GM21515 (cell line): ENCODE data around the gene PHLDB1.
"Not testable (repeated sequence)": the region's sequence is repeated elsewhere in the genome, so short reads cannot be mapped to it uniquely, and the experiment has no call there.

Experiments
- ATAC-seq: cut with Tn5 transposase; IDR thresholded peaks from one replicate; pipeline ENCODE4 v1.9.1; 2021; ENCODE audit not compliant: unreplicated experiment

PHLDB1 gene

DNA sequence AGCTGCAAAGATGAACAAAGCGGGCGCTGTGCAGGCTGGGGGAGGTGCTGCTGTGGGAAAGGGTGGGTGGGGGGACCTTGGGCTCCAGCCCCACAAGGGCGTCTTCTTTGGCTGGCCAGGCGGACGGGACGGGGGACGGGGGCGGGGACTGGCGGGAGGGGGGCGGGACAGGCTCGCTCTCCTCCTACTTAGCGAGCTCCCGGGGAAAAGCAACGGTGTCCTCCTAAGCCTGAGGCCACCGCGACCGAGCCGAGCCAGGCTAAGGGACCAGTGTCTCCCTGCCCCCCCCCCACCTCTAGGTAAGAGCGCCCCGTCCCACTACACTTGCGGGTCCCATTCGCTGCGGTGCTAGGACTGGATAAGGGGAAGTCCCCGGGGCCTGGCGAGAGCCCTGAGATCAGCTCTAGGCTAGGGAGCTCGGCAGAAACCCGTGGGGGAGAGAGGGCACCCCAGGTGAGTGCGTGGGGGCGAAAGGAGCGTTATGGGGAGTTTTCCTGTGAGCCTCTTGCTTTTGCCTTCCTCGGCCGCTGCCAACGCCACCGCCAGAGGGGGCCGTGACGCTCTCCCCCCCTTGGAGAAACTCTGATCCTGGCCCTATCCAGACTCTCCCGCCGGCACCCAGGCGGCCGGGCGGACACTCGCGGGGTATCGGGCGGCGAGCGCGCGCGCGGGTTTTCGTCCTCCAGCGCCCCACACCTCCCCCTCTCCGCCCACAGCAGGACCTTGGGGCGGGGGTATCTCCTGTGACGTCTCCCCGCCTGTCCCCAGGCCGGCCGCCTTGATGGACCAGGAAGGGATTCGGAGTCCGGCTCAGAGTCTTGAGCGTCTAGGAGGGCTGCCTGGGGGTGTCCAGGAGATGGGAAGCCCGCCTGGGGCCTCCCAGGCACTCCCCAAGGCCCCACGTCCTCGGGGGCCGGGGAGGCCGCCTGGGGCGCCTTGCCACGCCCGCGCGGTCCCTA lies at the start of gene PHLDB1:
PHLDB1 (plus strand) TSS at position 215 of the 959 bp plus-strand sequence. CDS start 6,222 bp downstream, outside the sequence.
- no peak for ATAC-seq

DNA sequence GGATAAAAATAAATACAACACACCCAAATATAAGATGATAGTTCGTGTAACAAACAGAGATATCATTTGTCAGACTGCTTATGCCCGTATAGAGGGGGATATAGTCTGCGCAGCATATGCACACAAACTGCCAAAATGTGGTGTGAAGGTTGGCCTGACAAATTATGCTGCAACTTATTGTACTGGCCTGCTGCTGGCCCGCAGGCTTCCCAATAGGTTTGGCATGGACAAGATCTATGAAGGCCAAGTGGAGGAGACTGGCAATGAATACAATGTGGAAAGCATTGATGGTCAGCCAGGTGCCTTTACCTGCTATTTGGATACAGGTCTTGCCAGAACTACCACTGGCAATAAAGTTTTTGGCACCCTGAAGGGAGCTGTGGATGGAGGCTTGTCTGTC lies 46.6 kb upstream of the PHLDB1 start:
- ATAC-seq = no peak

DNA sequence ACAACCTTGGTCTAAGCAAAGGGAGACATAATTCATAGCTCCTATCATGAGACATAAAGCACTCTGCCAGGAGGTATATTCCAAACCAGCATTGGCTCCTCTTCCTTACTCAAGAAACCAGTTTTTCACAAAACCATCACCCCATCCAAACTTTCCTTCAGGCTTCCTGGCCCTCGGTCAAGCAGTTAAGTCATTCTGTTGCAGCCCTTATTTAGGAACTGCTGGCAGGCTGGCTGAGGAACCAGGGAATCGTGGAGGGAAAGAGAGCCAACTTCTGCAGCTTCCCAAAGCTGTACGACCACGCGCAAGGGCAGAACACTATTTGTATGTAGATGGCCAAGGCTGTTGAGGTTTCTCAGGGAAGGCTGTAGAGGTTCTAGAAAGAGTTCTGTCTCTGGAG lies 42.4 kb upstream of the PHLDB1 start:
- ATAC-seq = no peak

DNA sequence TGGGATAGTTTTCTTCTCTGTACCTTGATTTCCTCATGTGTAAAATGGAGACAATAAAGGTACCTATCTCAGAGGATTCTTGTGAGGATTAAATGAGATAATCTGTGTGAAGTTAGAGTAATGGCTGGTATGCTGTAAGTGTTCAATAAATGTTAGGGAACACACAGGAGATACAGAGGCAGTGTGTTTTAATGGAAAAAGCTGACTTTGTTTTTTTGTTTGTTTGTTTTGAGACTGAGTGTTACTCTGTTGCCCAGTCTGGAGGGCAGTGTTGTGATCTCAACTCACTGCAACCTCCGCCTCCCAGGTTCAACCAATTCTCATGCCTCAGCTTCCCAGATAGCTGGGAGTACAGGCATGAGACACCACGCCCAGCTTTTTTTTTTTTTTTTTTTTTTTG lies 37.7 kb upstream of the PHLDB1 start:
- ATAC-seq = no peak

DNA sequence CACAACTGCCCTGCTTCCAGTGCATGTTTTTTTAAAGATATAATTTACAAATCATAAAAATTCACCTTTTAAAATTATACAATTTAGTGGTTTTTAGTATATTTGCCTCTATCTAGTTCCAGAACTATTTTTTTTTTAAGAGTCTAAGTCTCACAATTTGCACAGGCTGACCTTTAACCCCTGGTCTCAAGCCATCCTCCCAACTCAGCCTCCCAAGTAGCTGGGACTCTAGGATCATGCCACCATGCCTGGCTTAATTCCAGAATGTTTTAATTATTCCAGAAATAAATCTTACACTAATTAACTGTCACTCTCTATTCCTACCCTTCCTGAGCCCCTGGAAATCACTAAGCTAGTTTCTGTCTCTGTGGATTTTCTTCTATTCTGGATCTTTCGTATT lies 36.6 kb upstream of the PHLDB1 start:
- no peak for ATAC-seq

DNA sequence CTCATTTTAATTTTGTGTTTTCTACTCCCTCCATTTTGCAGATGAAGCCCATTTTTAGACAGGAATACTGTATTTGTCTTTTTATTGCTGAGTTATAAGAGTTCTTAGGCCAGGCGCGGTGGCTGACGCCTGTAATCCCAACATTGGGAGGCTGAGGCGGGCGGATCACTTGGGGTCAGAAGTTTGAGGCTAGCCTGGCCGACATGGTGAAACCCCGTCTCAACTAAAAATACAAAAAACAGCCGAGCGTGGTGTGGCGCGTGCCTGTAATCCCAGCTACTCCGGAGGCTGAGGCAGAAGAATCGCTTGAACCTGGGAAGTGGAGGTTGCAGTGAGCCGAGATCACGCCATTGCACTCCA lies 35.7 kb upstream of the PHLDB1 start:
- not testable (repeated sequence) for ATAC-seq

DNA sequence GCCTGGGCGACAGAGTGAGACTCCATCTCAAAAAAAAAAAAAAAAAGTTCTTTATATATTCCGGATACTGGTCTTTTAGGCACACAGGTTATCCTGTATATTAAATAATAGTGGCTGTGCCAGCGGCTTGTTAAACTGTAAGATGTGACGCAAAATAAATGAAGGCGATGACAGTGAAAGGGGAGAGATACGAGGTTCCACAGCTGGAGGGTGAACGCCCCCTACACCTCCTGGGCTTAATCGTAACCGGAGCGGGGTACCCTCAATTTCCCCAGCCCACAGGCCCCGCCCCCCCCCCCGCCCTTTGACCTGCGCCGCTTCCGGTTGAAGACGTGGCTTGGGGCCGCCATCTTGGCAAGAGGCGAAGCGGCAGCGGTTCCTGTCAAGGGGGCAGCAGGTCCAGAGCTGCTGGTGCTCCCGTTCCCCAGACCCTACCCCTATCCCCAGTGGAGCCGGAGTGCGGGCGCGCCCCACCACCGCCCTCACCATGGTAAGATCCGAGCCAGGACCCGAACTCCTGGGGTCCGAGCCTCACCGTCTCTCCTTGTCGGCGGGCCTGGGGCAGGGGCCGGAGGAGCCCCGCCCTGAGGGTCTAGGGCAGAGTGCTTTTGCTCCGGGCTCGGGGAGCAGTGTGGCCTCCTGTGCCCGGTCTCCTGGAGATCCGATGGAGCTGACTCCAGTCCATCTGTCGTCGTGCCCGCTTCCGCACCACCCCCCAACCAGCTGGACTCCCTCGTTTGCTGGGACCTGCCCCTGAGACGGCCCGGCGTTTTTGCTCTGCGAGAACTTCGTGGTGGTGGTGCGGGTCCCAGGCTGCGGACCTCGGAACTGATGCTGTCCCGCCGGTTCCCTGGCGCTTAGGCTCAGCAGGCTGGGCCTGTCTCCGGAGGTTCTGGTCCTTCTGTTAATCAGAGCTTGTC lies 35.1 kb upstream of the PHLDB1 start, which contains the start of gene ARCN1:
ARCN1 (plus strand) TSS at position 349 of the 920 bp plus-strand sequence; CDS start at position 488, 139 bp downstream.
- ATAC-seq = peak; percentile 67

DNA sequence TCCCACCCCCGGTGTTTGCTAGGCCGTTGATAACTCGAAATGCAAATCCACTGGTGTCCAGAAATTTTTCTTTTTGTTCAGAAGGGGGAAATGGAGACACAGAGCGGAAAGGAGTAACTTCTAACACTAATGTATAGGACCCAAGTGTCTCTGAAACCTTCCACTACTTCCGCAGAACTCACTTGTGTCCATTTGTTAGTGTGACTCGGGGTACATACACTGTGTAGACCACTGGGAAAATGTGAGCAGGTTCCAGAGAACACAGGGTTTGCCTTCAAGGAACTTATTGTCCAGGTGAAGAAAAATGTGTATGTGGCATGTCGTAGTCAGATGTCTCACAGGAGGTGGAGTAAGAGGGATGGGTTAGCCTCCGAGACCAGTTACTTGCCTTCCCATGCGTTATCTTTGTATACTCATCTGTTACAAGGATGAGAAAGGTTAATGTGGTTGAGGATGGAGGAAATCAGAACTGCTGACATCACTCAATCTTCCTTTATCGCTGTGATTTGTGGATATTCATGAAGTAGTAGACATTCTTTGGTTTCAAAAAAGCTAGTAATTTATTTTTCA lies 34.3 kb upstream of the PHLDB1 start:
- peak; percentile 16 for ATAC-seq

DNA sequence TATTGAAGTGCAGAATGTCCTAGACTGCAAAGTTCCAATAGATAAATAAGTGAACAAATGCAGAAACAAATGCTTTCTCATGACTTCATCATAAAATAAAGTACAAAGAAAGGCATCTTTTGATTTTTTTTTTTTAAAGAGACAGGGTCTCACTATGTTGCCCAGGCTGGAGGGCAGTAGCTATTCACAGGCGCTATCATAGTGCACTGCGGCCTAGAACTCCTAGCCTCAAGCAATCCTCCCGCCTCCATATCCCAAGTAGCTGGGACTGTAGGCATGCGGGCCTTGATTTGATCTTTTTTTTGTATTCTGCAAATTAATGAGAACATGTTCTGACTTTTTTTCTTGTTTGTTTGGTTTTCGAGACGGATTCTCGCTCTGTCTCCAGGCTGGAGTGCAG lies 32.8 kb upstream of the PHLDB1 start:
- no peak for ATAC-seq

DNA sequence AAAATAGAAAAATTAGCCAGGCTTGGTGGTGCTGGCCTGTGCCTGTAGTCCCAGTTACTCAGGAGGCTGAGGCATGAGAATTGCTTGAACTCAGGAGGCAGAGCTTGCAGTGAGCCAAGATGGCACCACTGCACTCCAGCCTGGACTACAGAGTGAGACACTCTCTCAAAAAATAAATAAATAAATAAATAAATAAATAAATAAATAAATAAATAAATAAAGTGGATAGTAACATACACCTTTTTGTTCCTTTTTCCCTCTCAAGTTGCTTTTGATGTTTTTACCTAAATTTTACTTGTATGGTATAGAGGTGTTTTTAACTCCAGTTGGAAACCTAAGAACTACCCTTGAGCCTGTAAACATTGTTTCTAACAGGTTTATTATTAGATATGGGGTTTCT lies 29.4 kb upstream of the PHLDB1 start:
- not testable (repeated sequence) for ATAC-seq

DNA sequence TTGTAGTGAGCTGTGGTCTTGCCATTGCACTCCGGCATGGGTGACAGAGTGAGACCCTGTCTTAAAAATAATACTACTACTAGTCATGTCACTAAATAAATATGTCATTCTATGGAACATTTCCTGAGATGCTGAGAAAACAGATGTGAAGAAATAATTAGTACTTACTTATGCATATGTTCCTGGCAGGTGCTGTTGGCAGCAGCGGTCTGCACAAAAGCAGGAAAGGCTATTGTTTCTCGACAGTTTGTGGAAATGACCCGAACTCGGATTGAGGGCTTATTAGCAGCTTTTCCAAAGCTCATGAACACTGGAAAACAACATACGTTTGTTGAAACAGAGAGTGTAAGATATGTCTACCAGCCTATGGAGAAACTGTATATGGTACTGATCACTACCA lies 26.4 kb upstream of the PHLDB1 start:
- no peak for ATAC-seq

DNA sequence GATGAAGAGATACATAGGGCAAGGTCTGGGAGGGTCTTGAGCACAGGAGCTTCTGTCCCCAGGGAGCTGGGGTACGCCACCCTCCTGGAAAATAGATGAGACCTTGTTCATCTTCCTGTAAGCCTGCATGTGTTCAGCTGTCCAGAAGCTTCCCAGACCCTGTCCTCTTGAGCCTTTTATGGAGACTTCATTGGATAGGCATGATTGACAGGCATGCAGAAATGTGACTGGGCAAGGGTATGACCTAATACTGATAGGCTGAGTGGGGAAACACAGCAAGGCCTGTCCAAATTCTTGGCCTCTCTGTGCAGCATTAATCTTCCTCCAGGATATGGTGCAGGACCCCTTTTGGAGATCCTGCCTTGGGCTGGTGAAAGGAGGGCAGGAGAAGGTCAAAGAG lies 19.5 kb upstream of the PHLDB1 start:
- no peak for ATAC-seq

DNA sequence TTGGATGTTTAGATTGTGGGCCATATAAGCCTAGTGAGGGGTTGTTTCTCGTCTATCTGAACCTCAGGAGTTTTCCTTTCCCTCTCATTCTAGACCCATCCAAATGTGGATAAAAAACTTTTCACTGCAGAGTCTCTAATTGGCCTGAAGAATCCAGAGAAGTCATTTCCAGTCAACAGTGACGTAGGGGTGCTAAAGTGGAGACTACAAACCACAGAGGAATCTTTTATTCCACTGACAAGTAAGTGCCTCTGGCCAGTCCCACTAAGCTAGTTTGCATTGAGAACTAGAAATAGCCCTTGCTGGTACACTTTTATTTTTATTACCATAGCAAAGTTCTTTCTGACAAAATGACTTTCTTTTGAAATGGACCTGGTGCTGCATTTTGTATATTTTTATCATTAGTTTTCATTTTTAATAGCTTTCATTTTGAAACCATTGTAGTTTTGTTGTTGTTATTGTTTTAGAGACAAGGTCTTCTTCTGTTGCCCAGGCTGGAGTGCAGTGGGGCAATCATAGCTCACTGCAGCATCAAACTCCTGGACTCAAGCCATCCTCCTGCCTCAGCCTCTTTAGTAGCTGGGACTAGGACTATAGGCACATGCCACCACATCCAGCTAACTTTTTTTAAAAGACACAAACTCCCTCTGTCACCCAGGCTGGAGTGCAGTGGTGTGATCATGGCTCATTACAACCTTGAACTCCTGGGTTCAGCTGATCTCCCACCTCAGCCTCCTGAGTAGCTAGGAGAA lies 14.6 kb upstream of the PHLDB1 start:
- ATAC-seq = no peak

DNA sequence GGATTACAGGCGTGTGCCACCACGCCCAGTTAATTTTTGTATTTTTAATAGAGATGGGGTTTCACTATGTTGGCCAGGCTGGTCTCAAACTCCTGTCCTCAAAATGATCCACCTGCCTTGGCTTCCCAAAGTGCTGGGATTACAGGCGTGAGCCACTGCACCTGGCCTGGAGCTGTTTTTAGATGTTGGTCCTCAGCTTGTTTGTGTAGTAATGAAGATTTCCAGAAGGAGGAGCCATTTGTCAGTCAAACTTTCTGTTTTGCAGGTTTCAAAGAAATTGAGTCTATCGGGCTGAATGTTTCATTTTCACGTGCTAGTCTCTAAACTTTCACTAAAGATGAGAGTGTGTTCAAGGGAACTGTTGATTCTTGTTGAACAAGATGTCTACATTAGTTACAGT lies 12.4 kb upstream of the PHLDB1 start:
- ATAC-seq = not testable (repeated sequence)

DNA sequence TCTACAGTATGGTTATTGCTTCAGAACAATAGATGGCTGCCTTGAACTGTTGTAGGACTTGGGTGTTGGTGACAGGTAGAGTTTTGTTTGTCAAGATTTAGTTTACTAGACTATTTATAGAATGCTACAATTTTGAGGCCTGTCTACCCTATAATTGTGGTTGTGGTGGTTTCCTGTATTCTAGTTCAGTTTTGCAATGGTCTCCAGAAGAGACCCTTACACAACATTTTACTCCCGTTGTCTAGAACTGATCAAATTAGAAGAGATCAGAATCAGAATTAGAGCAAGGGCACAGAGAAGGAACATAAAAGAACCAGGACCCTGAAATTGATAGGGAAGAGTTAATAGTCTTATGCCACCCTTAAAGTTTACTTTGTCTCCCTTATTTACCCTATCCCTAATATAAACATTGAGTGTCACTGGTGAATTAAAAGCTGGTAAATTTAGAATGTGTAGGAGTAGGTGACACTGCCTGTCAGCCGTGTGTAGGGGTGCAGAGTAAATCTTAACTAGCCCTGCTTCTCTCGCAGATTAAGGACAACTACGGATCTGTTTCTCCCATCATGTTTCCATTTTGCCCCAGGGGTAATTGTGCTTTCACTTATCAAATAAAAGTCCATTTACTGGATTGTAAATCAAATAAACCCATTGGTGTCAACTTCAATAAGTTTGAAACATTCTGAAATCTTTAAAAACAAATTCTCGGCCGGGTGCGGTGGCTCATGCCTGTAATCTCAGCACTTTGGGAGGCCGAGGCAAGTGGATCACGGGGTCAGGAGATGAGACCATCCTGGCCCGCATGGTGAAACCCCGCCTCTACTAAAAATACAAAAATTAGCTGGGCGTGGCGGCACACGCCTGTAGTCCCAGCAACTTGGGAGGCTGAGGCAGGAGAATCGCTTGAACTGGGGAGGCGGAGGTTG lies 10.9 kb upstream of the PHLDB1 start:
- no peak for ATAC-seq

DNA sequence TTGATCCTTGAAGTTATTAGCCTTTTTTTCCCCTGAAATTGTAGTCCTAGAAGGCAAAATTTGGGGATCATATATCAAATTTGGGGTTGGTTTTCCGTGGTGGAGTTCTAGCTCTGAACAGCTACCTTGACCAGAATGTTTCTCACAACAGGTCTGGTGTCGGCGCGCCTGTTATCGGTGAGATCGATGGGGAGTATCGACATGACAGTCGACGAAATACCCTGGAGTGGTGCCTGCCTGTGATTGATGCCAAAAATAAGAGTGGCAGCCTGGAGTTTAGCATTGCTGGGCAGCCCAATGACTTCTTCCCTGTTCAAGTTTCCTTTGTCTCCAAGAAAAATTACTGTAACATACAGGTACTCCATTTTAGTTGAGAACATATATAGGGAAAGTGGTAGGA lies 9.9 kb upstream of the PHLDB1 start:
- no peak for ATAC-seq

DNA sequence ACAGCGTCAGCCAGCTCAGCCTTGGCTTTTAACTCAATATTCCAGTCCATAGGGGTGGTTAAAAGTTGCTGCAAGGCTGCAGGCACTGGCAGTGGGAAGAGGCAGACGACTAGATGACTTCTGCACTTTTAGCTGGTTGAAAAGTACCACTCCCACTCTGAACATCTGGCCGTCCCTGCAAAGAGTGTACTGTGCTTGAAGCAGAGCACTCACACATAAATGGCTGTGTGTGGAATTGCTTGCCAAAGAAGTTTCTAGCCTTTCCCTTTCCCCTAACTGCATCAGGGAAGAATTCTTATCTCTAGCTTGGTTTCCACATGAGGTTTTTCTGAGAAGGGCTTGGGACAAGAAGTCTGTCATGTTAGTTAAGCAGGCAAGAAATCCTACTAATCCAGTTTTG lies 5.1 kb upstream of the PHLDB1 start:
- no peak for ATAC-seq

DNA sequence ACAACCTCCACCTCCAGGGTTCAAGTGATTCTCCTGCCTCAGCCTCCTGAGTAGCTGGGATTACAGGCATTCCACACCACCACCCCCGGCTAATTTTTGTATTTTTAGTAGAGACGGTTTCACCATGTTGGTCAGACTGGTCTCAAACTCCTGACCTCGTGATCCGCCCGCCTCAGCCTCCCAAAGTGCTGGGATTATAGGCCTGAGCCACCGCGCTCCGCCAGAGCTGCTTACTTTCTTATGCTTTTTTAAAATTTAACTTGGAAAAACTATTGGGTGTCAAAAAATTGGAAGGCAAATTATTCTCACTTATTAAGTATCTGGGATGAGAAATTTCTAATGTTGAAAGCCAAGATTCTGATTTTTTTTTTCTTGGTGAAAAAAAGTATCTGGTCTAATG lies 3.7 kb upstream of the PHLDB1 start:
- not testable (repeated sequence) for ATAC-seq

DNA sequence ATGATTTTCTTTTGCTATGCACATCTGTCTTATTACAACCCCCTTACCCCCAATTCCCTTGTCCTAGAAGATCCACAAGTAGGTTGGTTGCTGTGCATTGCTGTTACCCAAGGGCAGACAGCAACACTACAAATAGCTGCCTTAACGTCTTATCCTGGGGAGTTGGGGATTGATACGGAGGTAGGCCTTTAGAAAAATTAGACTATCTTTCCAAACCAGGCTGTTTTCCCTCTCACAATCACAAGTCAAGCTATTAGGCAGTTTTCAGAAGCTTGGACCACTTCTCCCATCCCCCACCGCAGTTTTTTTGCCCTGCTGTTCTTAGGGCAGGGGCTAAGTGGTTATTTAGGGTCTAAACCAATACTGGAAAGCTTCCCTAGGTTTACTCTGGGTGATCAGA lies 2.8 kb upstream of the PHLDB1 start:
- ATAC-seq = no peak
